HEK293 (cell line): Measurements from ENCODE around the gene CYBA.

Source experiments
- CTCF ChIA-PET: fragments of 350-600 bp; formaldehyde crosslinking; extraction: SDS; loops from one replicate; lab custom pipeline; 2021; ENCODE audit warnings: antibody characterized with exemption; lab: Yijun Ruan, JAX
- POLR2A ChIA-PET: fragments of 300-600 bp; formaldehyde crosslinking; extraction: SDS; loops from one replicate; lab custom pipeline; 2020; ENCODE audit warnings: antibody characterized with exemption, inconsistent platforms; lab: Yijun Ruan, JAX
- H3K27ac ChIP-seq: fragments of 200-500 bp; sonication (Bioruptor generic); 2 replicates; pipeline ENCODE4 v1.5.1; 2014; ENCODE audit warnings: low read depth, low read length, control low read depth, inconsistent platforms; ENCODE audit errors: extremely low read depth
- H3K36me3 ChIP-seq, 2 experiments: fragments of 200-500 bp in 1 of 2; sonication (Bioruptor generic) in 1 of 2; 1 replicate in 1 of 2; 2 replicates in 1 of 2; pipeline ENCODE4 v1.5.1; 2014 to 2017; ENCODE audit warnings: inconsistent platforms in 2 of 2, low read length in 2 of 2; ENCODE audit not compliant: control insufficient read depth in 2 of 2, insufficient read depth in 1 of 2
- H3K4me1 ChIP-seq: fragments of 200-500 bp; sonication (Bioruptor generic); 2 replicates; pipeline ENCODE4 v1.5.1; 2014; ENCODE audit warnings: mild to moderate bottlenecking, low read length, inconsistent platforms; ENCODE audit not compliant: control insufficient read depth, insufficient read depth
- H3K4me3 ChIP-seq: 2 replicates; pipeline ENCODE4 v1.5.1; 2011; ENCODE audit warnings: low read depth, mild to moderate bottlenecking, control low read depth, low read length, moderate library complexity
- H3K9me3 ChIP-seq: fragments of 200-500 bp; sonication (Bioruptor generic); 2 replicates; pipeline ENCODE4 v1.5.1; 2014; ENCODE audit warnings: low read depth, low read length, inconsistent platforms; ENCODE audit not compliant: control insufficient read depth, insufficient read depth
- GLIS2 ChIP-seq: fragments of 450-650 bp; formaldehyde crosslinking; IDR thresholded peaks from 2 replicates; pipeline ENCODE4 v1.5.1; 2016; ENCODE audit warnings: missing biosample characterization, missing genetic modification characterization
- PRDM6 ChIP-seq: fragments of 450-650 bp; formaldehyde crosslinking; IDR thresholded peaks from 2 replicates; pipeline ENCODE4 v1.5.1; 2017; ENCODE audit warnings: missing biosample characterization, missing genetic modification characterization
- ZBTB44 ChIP-seq: fragments of 450-650 bp; IDR thresholded peaks from 2 replicates; pipeline ENCODE4 v1.5.1; 2018; ENCODE audit warnings: missing biosample characterization, mild to moderate bottlenecking, missing genetic modification characterization
- ZBTB49 ChIP-seq: fragments of 450-650 bp; formaldehyde crosslinking; IDR thresholded peaks from 2 replicates; pipeline ENCODE4 v1.5.1; 2016; ENCODE audit warnings: missing biosample characterization, missing genetic modification characterization, low read depth
- ZFP41 ChIP-seq: fragments of 450-650 bp; formaldehyde crosslinking; IDR thresholded peaks from 2 replicates; pipeline ENCODE4 v1.5.1; 2016; ENCODE audit warnings: missing biosample characterization, missing genetic modification characterization, borderline replicate concordance
- ZNF132 ChIP-seq: fragments of 450-650 bp; formaldehyde crosslinking; IDR thresholded peaks from 2 replicates; pipeline ENCODE4 v1.5.1; 2017; ENCODE audit warnings: missing biosample characterization, missing genetic modification characterization, borderline replicate concordance
- ZNF202 ChIP-seq: fragments of 450-650 bp; formaldehyde crosslinking; IDR thresholded peaks from 2 replicates; pipeline ENCODE4 v1.5.1; 2016; ENCODE audit warnings: missing biosample characterization, missing genetic modification characterization, borderline replicate concordance
- ZNF214 ChIP-seq: fragments of 450-650 bp; formaldehyde crosslinking; IDR thresholded peaks from 2 replicates; pipeline ENCODE4 v1.5.1; 2017; ENCODE audit warnings: missing biosample characterization, mild to moderate bottlenecking, missing genetic modification characterization, borderline replicate concordance
- ZNF544 ChIP-seq: fragments of 450-650 bp; formaldehyde crosslinking; IDR thresholded peaks from 2 replicates; pipeline ENCODE4 v1.5.0; 2017; ENCODE audit warnings: missing biosample characterization, missing genetic modification characterization
- ZNF549 ChIP-seq: fragments of 450-650 bp; IDR thresholded peaks from 2 replicates; pipeline ENCODE4 v1.5.1; 2018; ENCODE audit warnings: missing biosample characterization, missing genetic modification characterization, mild to moderate bottlenecking, inconsistent platforms, moderate library complexity
- ZNF558 ChIP-seq: fragments of 450-650 bp; formaldehyde crosslinking; IDR thresholded peaks from 2 replicates; pipeline ENCODE4 v1.5.1; 2016; ENCODE audit warnings: missing biosample characterization, missing genetic modification characterization
- ZNF560 ChIP-seq: fragments of 450-650 bp; formaldehyde crosslinking; IDR thresholded peaks from 2 replicates; pipeline ENCODE4 v1.5.1; 2017; ENCODE audit warnings: missing biosample characterization, missing genetic modification characterization, borderline replicate concordance
- ZNF580 ChIP-seq: fragments of 450-650 bp; formaldehyde crosslinking; IDR thresholded peaks from 2 replicates; pipeline ENCODE4 v1.5.1; 2016; ENCODE audit warnings: missing biosample characterization, missing genetic modification characterization
- ZNF629 ChIP-seq: fragments of 450-650 bp; formaldehyde crosslinking; IDR thresholded peaks from 2 replicates; pipeline ENCODE4 v1.5.1; 2017; ENCODE audit warnings: missing biosample characterization, missing genetic modification characterization
- ZNF791 ChIP-seq: fragments of 450-650 bp; formaldehyde crosslinking; IDR thresholded peaks from 2 replicates; pipeline ENCODE4 v1.5.1; 2016; ENCODE audit warnings: missing biosample characterization, missing genetic modification characterization
- ZSCAN18 ChIP-seq: fragments of 450-650 bp; formaldehyde crosslinking; IDR thresholded peaks from 2 replicates; pipeline ENCODE4 v1.5.1; 2016; ENCODE audit warnings: missing biosample characterization, missing genetic modification characterization

Gene CYBA

GRCh38 chr16:88654363-88655052 lies 3.7 kb upstream of the CYBA start:
- Histone ChIP-seq H3K36me3 (peaks cover 0 to 15% of the 10 kb centered on the region in 2 experiments; a peak in 1 of 3 replicates), H3K4me3 (no peak overlapping the region), H3K9me3 (no peaks in the 10 kb centered on the region), H3K27ac (no peak overlapping the region), H3K4me1 (peaks cover 4% of the 10 kb centered on the region; the same call in 1 of the 2 replicates)
- POLR2A ChIA-PET = no interaction called here
- TF ChIP-seq GLIS2 (tag by site-specific recombination) (no peak), ZBTB44 (tag by site-specific recombination) (no peak), ZNF580 (tag by site-specific recombination) (no peak), ZNF549 (tag by site-specific recombination) (no peak), PRDM6 (tag by site-specific recombination) (no peak), ZNF791 (tag by site-specific recombination) (no peak), ZFP41 (tag by site-specific recombination) (no peak), ZNF629 (tag by site-specific recombination) (no peak), ZNF202 (tag by site-specific recombination) (no peak), ZSCAN18 (tag by site-specific recombination) (no peak), ZNF560 (no peak), ZNF558 (tag by site-specific recombination) (no peak), ZBTB49 (no peak), ZNF544 (tag by site-specific recombination) (no peak), ZNF132 (tag by site-specific recombination) (no peak), ZNF214 (tag by site-specific recombination) (no peak)
- CTCF ChIA-PET = interaction anchor here (0.5 to 0.7 kb wide), 2 partner anchors 11 to 191 kb away, joined by 3 read pairs; no protein-coding TSS in a partner anchor
